Activated B cell treated with CpG ODN at 0.5 μM for 24 hours (primary cell): ENCODE data around the gene SFTPB. TPM values are rescaled to one million over a fixed set of nuclear protein-coding genes. Genes with fewer than 3 reads are reported as not detected.

Experiments used
- ATAC-seq: fragments of 200-7000 bp; cut with Tn5 transposase; one replicate; pipeline ENCODE4 v1.10.0; 2021; ENCODE audit warnings: low read depth, mild to moderate bottlenecking, moderate library complexity
- CTCF ChIA-PET: fragments of 350-600 bp; sonication (Branson Sonifier 250); formaldehyde crosslinking; loops from one replicate; lab custom pipeline; 2021; ENCODE audit warnings: antibody characterized with exemption; lab: Charles Lee
- POLR2A ChIA-PET: fragments of 350-600 bp; sonication (Branson Sonifier 250); formaldehyde crosslinking; loops from one replicate; lab custom pipeline; 2021; ENCODE audit warnings: antibody characterized with exemption; lab: Charles Lee
- DNase-seq: peaks from one replicate; pipeline ENCODE4 v3.0.0; 2022
- H3K27ac Mint-ChIP-seq: one replicate; pipeline ENCODE4 v1.8.0; 2020; ENCODE audit warnings: mixed read lengths
- H3K27me3 Mint-ChIP-seq: one replicate; pipeline ENCODE4 v1.8.0; 2021; ENCODE audit warnings: mixed read lengths
- H3K36me3 Mint-ChIP-seq: one replicate; pipeline ENCODE4 v1.8.0; 2021; ENCODE audit warnings: low read depth, mixed read lengths
- H3K4me1 Mint-ChIP-seq: one replicate; pipeline ENCODE4 v1.8.0; 2021; ENCODE audit warnings: mixed read lengths
- H3K4me3 Mint-ChIP-seq: one replicate; pipeline ENCODE4 v1.8.0; 2020; ENCODE audit warnings: mild to moderate bottlenecking, mixed read lengths
- H3K9me3 Mint-ChIP-seq: one replicate; pipeline ENCODE4 v1.8.0; 2020; ENCODE audit warnings: mixed read lengths
- intact Hi-C: fragments of 100-400 bp; cut with micrococcal nuclease; formaldehyde crosslinking; loops from one replicate; pipeline ENCODE4 v1.15.1; 2024
- total RNA-seq: library from RNA; stranded (reverse); gene quantifications from 2 replicates; pipeline ENCODE4 v1.2.3, GENCODE V29; 2022
- TF ChIP-seq, protein P1 (sequence below): fragments of 200-600 bp; IDR thresholded peaks from one replicate; pipeline ENCODE4 v1.8.0; 2022; ENCODE audit warnings: antibody characterized with exemption, mild to moderate bottlenecking

Gene SFTPB
- total RNA-seq, 1 donor from 2014 or later, result not detected

DNA sequence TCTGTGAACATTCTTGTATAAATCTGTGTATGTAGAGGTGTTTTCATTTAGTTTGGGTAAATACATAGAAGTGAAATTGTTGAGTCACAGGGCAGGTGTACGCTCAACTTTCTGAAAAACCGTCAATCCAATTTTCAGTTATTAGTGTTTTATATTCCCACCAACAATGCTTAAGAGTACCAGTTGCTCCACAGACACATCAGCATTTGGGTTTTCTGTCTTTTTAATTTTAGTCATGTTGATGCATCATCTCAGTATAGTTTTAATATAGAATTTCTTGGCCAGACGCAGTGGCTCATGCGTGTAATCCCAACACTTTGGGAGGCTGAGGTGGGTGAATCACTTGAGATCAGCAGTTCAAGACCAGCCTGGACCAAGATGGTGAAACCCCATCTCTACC lies 22.9 kb upstream of the SFTPB start:
- TF ChIP-seq, protein P1, sequence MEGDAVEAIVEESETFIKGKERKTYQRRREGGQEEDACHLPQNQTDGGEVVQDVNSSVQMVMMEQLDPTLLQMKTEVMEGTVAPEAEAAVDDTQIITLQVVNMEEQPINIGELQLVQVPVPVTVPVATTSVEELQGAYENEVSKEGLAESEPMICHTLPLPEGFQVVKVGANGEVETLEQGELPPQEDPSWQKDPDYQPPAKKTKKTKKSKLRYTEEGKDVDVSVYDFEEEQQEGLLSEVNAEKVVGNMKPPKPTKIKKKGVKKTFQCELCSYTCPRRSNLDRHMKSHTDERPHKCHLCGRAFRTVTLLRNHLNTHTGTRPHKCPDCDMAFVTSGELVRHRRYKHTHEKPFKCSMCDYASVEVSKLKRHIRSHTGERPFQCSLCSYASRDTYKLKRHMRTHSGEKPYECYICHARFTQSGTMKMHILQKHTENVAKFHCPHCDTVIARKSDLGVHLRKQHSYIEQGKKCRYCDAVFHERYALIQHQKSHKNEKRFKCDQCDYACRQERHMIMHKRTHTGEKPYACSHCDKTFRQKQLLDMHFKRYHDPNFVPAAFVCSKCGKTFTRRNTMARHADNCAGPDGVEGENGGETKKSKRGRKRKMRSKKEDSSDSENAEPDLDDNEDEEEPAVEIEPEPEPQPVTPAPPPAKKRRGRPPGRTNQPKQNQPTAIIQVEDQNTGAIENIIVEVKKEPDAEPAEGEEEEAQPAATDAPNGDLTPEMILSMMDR, result no peak
- Mint-ChIP-seq H3K4me1 (no peaks in the 10 kb centered on the region), H3K27ac (no peak overlapping the region), H3K4me3 (no peak overlapping the region), H3K9me3 (no peaks in the 10 kb centered on the region), H3K36me3 (no peaks in the 10 kb centered on the region), H3K27me3 (peaks cover 2% of the 10 kb centered on the region)
- ATAC-seq, result no peak
- intact Hi-C loops, result no loop called here
- ChIA-PET CTCF (no interaction called here), POLR2A (no interaction called here)
- no peak for DNase-seq

- DNase-seq (no peak), ATAC-seq (no peak)
- H3K36me3 Mint-ChIP-seq, result no peaks in the 10 kb centered on the region
- CTCF ChIA-PET, result interaction anchor here (1.5 kb wide), 1 partner anchor 23 kb away, joined by 4 read pairs; no protein-coding TSS in a partner anchor
- intact Hi-C loops, result no loop called here
- no peaks in the 10 kb centered on the region for H3K9me3 Mint-ChIP-seq
- H3K27me3 Mint-ChIP-seq, result peaks cover 4% of the 10 kb centered on the region
- no peak overlapping the region for H3K27ac Mint-ChIP-seq
- POLR2A ChIA-PET, result no interaction called here
- no peaks in the 10 kb centered on the region for H3K4me1 Mint-ChIP-seq
- TF ChIP-seq, protein P1, result no peak
- no peak overlapping the region for H3K4me3 Mint-ChIP-seq
Measured at GRCh38 chr2:85684806-85685205, 16.8 kb upstream of the SFTPB start.

DNA sequence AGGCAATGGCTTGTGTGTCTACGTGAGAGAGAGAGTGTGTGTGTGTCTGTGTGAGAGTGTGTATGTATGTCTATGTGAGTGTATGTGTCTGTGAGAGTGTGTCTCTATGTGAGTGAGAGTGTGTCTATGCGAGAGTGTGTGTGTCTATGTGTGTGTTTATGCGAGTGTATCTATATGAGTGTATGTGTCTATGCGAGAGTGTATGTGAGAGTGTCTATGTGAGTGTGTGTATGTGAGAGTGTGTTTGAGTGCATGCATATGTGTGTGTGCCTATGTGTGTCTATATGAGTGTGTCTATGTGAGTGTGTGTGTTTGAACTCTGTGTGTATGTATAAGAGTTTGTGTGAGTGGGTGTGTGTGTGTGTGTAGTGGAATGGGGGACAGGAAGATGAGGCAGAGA lies 16.4 kb upstream of the SFTPB start:
- ChIA-PET CTCF (interaction anchor here (1.2 to 1.5 kb wide), 2 partner anchors 22 to 23 kb away, joined by 3 to 4 read pairs; no protein-coding TSS in a partner anchor), POLR2A (no interaction called here)
- ATAC-seq, result no peak
- TF ChIP-seq, protein P1, result no peak
- intact Hi-C loops, result no loop called here
- DNase-seq, result no peak
- no peak overlapping the region for H3K4me3 Mint-ChIP-seq
- H3K9me3 Mint-ChIP-seq, result no peaks in the 10 kb centered on the region
- no peak overlapping the region for H3K27ac Mint-ChIP-seq
- H3K36me3 Mint-ChIP-seq, result no peaks in the 10 kb centered on the region
- no peaks in the 10 kb centered on the region for H3K4me1 Mint-ChIP-seq
- H3K27me3 Mint-ChIP-seq, result peaks cover 4% of the 10 kb centered on the region

DNA sequence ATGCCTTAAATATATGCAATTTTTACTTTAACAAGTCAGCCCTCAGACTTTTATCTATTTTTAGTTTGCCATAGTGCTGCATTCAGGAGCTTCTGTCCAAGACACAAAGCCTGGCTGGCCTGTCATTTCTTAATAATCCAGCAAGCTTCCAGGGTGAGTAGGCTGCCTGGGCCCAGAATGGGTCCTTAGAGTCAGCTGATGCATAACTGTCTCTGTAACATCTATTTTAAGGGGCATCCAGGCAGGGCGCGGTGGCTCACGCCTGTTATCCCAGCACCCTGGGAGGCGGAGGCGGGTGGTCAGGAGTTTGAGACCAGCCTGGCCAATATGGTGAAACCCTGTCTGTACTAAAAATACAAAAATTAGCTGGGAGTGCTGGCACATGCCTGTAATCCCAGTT lies 14.4 kb upstream of the SFTPB start:
- intact Hi-C loops, result no loop called here
- Mint-ChIP-seq H3K4me1 (no peaks in the 10 kb centered on the region), H3K27me3 (peaks cover 9% of the 10 kb centered on the region), H3K9me3 (no peaks in the 10 kb centered on the region), H3K4me3 (no peak overlapping the region), H3K36me3 (no peaks in the 10 kb centered on the region), H3K27ac (no peak overlapping the region)
- CTCF ChIA-PET, result interaction anchor here (1.9 kb wide), 1 partner anchor 22 kb away, joined by 7 read pairs; no protein-coding TSS in a partner anchor
- POLR2A ChIA-PET, result no interaction called here
- ATAC-seq (no peak), DNase-seq (no peak)
- TF ChIP-seq, protein P1, result no peak

DNA sequence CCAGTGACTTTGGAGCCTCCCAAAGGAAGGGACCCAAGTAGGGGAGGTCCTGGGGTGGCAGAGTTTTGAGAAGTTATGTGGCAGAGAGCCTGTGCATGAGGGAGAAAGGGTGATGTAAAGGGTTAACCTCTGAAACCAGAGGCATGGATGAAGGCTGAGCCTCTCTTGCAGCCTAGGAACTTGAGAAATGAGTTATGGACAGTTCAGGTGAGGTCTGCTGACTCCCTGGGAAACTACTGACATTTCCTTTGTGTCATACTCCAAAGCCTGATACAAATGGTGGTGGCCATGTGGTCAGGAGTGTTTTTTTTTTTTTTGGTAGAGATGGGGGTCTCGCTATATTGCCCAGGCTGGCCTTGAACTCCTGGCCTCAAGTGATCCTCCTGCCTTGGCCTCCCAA lies 13.8 kb upstream of the SFTPB start:
- POLR2A ChIA-PET, result no interaction called here
- H3K9me3 Mint-ChIP-seq, result no peaks in the 10 kb centered on the region
- H3K4me1 Mint-ChIP-seq, result no peaks in the 10 kb centered on the region
- ATAC-seq (no peak), DNase-seq (no peak)
- intact Hi-C loops, result no loop called here
- H3K36me3 Mint-ChIP-seq, result no peaks in the 10 kb centered on the region
- no peak overlapping the region for H3K4me3 Mint-ChIP-seq
- H3K27ac Mint-ChIP-seq, result no peak overlapping the region
- H3K27me3 Mint-ChIP-seq, result peaks cover 9% of the 10 kb centered on the region
- TF ChIP-seq, protein P1, result no peak
- CTCF ChIA-PET, result interaction anchor here (0.7 to 1.9 kb wide), 2 partner anchors 22 to 26 kb away, joined by 3 to 7 read pairs; no protein-coding TSS in a partner anchor
